ENCODE results near the gene ATP8B2.

GRCh38 chr1:154306151-154306550 is 19.2 kb upstream of the ATP8B2 start:
- TF ChIP-seq, protein P1, sequence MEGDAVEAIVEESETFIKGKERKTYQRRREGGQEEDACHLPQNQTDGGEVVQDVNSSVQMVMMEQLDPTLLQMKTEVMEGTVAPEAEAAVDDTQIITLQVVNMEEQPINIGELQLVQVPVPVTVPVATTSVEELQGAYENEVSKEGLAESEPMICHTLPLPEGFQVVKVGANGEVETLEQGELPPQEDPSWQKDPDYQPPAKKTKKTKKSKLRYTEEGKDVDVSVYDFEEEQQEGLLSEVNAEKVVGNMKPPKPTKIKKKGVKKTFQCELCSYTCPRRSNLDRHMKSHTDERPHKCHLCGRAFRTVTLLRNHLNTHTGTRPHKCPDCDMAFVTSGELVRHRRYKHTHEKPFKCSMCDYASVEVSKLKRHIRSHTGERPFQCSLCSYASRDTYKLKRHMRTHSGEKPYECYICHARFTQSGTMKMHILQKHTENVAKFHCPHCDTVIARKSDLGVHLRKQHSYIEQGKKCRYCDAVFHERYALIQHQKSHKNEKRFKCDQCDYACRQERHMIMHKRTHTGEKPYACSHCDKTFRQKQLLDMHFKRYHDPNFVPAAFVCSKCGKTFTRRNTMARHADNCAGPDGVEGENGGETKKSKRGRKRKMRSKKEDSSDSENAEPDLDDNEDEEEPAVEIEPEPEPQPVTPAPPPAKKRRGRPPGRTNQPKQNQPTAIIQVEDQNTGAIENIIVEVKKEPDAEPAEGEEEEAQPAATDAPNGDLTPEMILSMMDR (IDR thresholded peaks at IDR 0.05), result no peak
- TF ChIP-seq POLR2A (IDR thresholded peaks at IDR 0.05) (no peak), POLR2AphosphoS5 (IDR thresholded peaks at IDR 0.05) (no peak)

Measured in suprapubic skin (tissue), 4 donors.